Mucosa of descending colon (tissue), 3 donors: ENCODE results near the gene PIP5K1A. TPM values are rescaled to one million over a fixed set of nuclear protein-coding genes. Genes with fewer than 3 reads are reported as not detected.
A peak's percentile ranks its signal among the peaks of the same experiment; 100 is the strongest.

ENCODE experiments used
- ATAC-seq: fragments of 200-7000 bp; cut with Tn5 transposase; one replicate; pipeline ENCODE4 v1.9.1; 2020; ENCODE audit warnings: mild to moderate bottlenecking, moderate library complexity
- DNase-seq, 3 donors: peaks; one replicate each; pipeline ENCODE4 v3.0.0-alpha.2; 2020
- H3K36me3 ChIP-seq: fragments of 200-600 bp; one replicate; pipeline ENCODE4 v1.8.0; 2021; ENCODE audit warnings: low read depth, mild to moderate bottlenecking
- H3K4me1 ChIP-seq: fragments of 200-600 bp; one replicate; pipeline ENCODE4 v1.8.0; 2021; ENCODE audit warnings: low read depth, mild to moderate bottlenecking
- H3K4me3 ChIP-seq: fragments of 200-600 bp; one replicate; pipeline ENCODE4 v1.8.0; 2021; ENCODE audit warnings: mild to moderate bottlenecking
- H3K9me3 ChIP-seq: fragments of 200-600 bp; one replicate; pipeline ENCODE4 v1.8.0; 2021; ENCODE audit warnings: mild to moderate bottlenecking
- intact Hi-C, 2 donors: fragments of 100-400 bp; cut with DNase I in 1 of 2; cut with micrococcal nuclease in 1 of 2; formaldehyde crosslinking; loops; one replicate each; pipeline versions ENCODE4 v1.11.0 to v1.11.1; 2022; cut with DNase I, micrococcal nuclease
- total RNA-seq, 3 donors: library from RNA; stranded (reverse); fragmentation: NEBNext Ultra II Directional in 2 of 3; extraction: Animal tissue kit (Norgen Biotek cat#: 25700) in 2 of 3; gene quantifications; one replicate each; pipeline versions ENCODE4 v1.2.1 to v1.2.4, GENCODE V29; 2021 to 2023
- TF ChIP-seq, protein P1 (sequence below): fragments of 200-600 bp; IDR thresholded peaks from one replicate; pipeline ENCODE4 v1.8.0; 2022; ENCODE audit warnings: antibody characterized with exemption, mild to moderate bottlenecking
- donor health status: DM: no; HTN: no; CAD: no; lungs with moderate emphysema.
- donor health status: DM: no; HTN: no; CAD: no.
- donor health status: DM: no; HTN: yes; CAD: no.

The PIP5K1A gene
- total RNA-seq, 3 donors from 2014 or later, result 38.4 to 47.5 (median 39.2) TPM

DNA sequence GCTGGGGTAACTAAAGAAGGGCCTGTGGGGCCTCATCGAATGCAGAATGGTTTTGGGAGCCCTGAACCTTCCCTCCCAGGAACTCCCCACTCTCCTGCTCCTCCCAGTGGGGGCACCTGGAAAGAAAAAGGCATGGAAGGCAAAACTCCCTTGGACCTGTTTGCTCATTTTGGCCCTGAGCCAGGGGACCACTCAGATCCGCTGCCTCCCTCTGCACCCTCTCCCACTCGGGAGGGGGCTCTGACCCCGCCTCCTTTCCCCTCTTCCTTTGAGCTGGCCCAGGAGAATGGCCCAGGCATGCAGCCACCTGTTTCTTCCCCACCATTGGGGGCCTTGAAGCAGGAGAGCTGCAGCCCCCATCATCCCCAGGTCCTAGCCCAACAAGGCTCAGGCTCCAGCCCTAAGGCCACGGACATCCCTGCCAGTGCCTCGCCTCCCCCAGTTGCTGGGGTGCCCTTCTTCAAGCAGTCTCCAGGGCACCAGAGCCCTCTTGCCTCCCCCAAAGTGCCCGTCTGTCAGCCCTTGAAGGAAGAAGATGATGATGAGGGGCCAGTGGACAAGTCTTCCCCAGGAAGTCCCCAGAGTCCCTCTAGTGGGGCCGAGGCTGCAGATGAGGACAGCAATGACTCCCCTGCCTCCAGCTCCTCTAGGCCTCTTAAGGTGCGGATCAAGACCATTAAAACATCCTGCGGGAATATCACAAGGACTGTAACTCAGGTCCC lies 88.4 kb downstream of the PIP5K1A start:
- Histone ChIP-seq H3K36me3 (peaks cover 3% of the 10 kb centered on the region), H3K4me3 (no peak overlapping the region), H3K4me1 (no peaks in the 10 kb centered on the region), H3K9me3 (no peaks in the 10 kb centered on the region)
- ATAC-seq (no peak), DNase-seq (no peak)
- intact Hi-C loops, result no loop called here
- TF ChIP-seq, protein P1, sequence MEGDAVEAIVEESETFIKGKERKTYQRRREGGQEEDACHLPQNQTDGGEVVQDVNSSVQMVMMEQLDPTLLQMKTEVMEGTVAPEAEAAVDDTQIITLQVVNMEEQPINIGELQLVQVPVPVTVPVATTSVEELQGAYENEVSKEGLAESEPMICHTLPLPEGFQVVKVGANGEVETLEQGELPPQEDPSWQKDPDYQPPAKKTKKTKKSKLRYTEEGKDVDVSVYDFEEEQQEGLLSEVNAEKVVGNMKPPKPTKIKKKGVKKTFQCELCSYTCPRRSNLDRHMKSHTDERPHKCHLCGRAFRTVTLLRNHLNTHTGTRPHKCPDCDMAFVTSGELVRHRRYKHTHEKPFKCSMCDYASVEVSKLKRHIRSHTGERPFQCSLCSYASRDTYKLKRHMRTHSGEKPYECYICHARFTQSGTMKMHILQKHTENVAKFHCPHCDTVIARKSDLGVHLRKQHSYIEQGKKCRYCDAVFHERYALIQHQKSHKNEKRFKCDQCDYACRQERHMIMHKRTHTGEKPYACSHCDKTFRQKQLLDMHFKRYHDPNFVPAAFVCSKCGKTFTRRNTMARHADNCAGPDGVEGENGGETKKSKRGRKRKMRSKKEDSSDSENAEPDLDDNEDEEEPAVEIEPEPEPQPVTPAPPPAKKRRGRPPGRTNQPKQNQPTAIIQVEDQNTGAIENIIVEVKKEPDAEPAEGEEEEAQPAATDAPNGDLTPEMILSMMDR, result no peak

DNA sequence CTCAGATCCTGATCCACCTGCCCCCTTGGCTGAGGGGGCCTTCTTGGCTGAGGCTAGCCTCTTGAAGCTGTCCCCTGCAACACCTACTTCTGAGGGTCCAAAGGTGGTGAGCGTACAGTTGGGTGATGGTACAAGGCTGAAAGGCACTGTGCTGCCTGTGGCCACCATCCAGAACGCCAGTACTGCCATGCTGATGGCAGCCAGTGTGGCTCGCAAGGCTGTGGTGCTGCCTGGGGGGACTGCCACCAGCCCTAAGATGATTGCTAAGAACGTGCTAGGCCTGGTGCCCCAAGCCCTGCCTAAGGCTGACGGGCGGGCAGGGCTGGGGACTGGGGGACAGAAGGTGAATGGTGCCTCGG lies 89.0 kb downstream of the PIP5K1A start:
- TF ChIP-seq, protein P1, result no peak
- Histone ChIP-seq H3K9me3 (no peaks in the 10 kb centered on the region), H3K4me3 (no peak overlapping the region), H3K4me1 (no peaks in the 10 kb centered on the region), H3K36me3 (peaks cover 3% of the 10 kb centered on the region)
- DNase-seq, result no peak
- ATAC-seq, result no peak
- intact Hi-C loops, result no loop called here

DNA sequence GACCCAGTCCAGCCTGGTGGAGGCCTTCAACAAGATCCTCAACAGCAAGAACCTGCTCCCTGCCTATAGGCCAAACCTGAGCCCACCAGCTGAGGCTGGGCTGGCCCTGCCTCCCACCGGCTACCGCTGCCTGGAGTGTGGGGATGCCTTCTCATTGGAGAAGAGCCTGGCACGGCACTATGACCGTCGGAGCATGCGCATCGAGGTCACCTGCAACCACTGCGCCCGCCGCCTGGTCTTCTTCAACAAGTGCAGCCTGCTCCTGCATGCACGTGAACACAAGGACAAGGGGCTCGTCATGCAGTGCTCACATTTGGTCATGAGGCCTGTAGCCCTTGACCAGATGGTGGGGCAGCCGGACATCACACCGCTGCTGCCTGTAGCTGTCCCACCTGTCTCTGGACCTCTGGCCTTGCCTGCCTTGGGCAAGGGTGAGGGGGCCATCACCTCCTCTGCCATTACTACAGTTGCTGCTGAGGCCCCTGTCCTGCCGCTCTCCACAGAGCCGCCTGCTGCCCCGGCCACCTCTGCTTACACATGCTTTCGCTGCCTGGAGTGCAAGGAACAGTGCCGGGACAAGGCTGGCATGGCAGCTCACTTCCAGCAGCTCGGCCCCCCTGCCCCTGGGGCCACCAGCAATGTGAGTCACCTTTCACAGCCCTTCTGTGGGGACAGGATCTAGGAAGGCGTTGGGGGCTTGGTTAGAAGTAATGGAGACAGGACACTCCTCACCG lies 89.6 kb downstream of the PIP5K1A start:
- Histone ChIP-seq H3K36me3 (peaks cover 3% of the 10 kb centered on the region), H3K4me3 (no peak overlapping the region), H3K4me1 (no peaks in the 10 kb centered on the region), H3K9me3 (no peaks in the 10 kb centered on the region)
- ATAC-seq (no peak), DNase-seq (peak in 1 of 3 donors; percentile 37)
- intact Hi-C loops, result no loop called here
- TF ChIP-seq, protein P1, result no peak

DNA sequence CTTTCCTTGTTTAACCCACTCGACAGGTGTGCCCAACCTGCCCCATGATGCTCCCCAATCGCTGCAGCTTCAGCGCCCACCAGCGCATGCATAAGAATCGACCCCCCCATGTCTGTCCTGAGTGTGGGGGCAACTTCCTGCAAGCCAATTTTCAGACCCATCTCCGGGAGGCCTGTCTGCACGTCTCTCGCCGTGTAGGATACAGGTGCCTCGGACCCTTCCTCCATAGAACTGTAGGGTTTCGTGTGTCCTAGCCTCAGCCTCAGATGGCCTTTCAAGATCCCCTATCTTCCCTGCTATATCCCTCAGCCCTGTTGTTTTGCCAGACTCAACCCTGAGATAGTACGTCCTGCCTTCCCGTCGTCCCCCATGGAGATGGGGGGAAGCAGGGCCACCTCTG lies 90.2 kb downstream of the PIP5K1A start:
- ATAC-seq, result no peak
- no peaks in the 10 kb centered on the region for H3K9me3 ChIP-seq
- peaks cover 3% of the 10 kb centered on the region for H3K36me3 ChIP-seq
- intact Hi-C loops, result no loop called here
- no peak overlapping the region for H3K4me3 ChIP-seq
- TF ChIP-seq, protein P1, result no peak
- no peak for DNase-seq
- H3K4me1 ChIP-seq, result no peaks in the 10 kb centered on the region

DNA sequence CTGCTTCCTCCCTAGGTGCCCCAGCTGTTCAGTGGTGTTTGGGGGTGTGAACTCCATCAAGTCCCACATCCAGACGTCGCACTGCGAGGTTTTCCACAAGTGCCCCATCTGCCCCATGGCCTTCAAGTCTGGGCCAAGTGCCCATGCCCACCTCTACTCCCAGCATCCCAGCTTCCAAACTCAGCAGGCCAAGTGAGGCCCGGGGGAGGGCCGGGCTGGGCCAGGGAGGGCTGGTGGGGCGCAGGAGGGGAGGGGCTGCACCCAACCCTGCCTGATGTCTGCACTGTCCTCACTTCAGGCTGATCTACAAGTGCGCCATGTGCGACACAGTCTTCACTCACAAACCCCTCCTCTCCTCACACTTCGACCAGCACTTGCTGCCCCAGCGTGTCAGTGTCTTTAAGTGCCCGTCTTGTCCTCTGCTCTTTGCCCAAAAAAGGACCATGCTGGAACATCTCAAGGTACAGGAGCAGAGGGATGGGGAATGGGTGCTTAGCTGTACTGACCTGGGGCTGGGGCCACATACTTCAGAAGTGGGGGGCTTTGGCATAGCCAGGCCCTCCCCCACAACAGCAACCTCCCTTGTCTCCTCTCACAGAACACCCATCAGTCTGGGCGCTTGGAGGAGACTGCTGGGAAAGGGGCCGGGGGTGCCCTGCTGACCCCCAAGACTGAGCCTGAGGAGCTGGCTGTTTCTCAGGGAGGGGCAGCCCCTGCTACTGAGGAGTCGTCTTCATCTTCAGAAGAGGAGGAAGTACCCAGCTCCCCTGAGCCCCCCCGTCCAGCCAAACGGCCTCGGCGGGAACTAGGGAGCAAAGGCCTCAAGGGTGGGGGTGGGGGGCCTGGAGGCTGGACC lies 91.0 kb downstream of the PIP5K1A start:
- peaks cover 6% of the 10 kb centered on the region for H3K36me3 ChIP-seq
- no peaks in the 10 kb centered on the region for H3K4me1 ChIP-seq
- intact Hi-C loops, result no loop called here
- TF ChIP-seq, protein P1, result no peak
- ATAC-seq (no peak), DNase-seq (peak in 1 of 3 donors; percentile 34)
- no peaks in the 10 kb centered on the region for H3K9me3 ChIP-seq
- no peak overlapping the region for H3K4me3 ChIP-seq
